Renal cortical epithelial cell (primary cell): Measurements from ENCODE around the gene CNOT11. TPM values are rescaled to one million over a fixed set of nuclear protein-coding genes. Genes with fewer than 3 reads are reported as not detected.
"Not testable (repeated sequence)": the region's sequence is repeated elsewhere in the genome, so short reads cannot be mapped to it uniquely, and the experiment has no call there.

Experiments
- DNase-seq: peaks from one replicate; pipeline ENCODE4 v3.0.0-alpha.2; 2011; ENCODE audit warnings: low read depth
- total RNA-seq: library from RNA; depleted of rRNA; stranded (reverse); fragments of >200 nt; gene quantifications from 2 replicates; pipeline ENCODE4 v1.2.3, GENCODE V29; 2014

CNOT11 gene
- total RNA-seq, result 37.0 and 39.4 TPM in 2 replicates

DNA sequence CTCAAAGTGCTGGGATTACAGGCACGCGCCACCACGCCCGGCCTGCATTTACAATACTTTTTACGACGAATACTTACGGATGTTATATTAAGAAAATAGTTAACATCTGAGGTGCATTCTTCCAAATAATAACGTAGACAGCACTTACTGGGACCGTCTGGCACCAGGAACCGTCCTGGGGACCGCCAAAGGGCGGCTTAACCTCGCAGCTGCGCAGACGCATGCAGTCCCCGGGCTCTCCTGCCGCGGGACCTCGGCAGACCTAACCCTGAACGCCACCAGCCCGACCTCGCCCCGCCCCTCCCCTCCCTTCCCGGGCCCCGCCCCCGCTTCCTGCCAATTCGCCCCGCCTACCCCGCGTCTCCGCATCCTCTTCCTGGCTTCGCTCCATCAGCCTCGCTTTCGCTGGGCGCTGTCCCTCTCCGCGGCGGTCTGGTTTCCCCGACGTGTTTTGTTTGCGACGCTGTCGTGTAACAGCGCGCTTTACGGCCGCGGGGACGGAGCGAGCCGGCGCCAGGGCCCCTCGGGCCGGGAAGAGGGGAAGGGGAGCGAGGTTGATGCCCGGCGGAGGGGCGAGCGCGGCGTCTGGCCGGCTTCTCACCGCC, at the start of gene CNOT11:
TSS of gene CNOT11 (plus strand) at position 479 of the 605 bp plus-strand sequence. CDS start at position 558, 79 bp downstream.
- DNase-seq, result peak; percentile 91

DNA sequence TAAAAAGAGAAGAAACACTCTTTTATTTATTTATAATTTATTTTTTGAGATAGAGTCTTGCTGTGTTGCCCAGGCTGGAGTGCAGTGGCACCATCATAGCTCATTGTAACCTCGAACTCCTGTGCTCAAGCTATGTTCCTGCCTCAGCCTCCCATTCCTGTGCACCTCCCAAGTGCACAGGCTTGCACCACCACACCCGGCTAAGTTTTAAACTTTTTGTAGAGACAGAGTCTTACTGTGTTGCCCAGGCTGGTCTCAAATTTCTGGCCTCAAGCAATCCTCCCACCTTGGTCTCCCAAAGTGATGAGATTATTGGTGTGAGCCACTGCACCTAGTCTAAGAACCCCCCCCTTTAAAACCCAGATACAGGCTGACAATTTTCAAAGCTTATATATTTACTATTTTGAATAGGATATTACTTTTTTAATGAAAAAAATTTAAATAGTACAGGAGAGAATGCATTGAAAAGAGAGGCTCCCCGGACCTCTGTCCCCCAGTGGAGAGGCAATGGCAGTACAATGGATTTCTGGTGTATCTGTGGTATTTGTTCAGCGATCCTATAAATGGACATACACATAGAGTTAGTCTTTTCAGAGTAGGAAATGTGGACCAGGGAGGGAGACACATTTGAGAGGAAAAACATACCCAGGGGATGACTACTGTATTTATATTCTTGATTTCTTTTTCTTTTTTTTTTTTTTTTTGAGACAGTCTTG, 48.1 kb upstream of the CNOT11 start:
- DNase-seq, result no peak

DNA sequence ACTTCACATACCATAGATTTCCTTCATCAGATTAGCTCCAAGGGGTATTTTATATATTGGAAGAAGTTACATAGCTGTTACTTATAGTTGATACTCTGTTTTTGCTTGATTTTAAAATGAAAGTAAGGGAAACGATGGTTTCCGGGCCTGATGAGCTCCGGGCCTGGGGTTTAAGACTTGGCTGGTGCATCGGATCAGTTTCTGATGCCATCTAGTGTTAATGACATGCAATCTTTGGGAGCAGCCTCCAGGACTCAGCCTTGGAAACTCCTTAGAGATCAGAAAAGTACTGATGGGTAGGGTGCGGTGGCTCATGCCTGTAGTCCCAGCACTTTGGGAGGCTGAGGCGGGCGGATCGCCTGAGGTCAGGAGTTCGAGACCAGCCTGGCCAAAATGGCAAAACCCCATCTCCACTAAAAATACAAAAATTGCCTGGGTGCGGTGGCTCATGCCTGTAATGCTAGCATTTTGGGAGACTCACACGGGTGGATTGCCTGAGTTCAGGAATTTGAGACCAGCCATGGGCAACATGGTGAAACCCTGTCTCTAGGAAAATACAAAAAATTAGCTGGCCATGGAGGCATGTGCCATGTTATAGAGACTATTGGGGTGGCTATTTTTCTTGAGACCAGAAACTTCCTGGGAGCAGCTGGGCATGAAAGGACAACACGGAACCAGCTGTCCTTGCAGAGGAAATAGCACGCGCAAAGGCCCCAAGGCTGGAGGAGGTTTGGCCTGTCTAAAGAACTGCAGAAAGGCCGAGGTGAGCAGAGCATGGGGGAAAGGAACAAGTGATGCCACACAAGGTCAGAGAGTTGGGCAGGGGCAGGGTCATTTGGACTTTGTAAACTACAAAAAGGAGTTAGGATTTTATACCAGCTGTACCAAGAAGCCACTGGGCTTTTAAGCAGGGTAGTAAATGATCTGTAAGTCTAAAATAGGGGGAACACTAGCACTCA, 46.9 kb upstream of the CNOT11 start:
- peak; percentile 85 for DNase-seq

DNA sequence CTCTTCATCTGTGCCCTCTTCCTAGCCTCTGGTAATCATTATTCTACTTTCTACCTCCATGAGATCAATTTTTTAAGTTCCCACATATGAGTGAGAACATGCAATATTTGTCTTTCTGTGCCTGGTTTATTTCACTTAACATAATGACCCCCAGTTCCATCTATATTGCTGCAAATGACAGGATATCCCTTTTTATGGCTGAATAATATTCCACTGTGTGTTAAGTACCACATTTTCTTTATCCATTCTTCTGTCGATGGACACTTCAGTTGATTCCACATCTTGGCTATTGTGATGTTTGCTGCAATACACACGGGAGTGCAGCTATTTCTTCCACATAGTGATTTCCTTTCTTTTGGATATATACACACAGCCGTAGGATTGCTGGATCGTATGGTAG, 43.9 kb upstream of the CNOT11 start:
- no peak for DNase-seq

DNA sequence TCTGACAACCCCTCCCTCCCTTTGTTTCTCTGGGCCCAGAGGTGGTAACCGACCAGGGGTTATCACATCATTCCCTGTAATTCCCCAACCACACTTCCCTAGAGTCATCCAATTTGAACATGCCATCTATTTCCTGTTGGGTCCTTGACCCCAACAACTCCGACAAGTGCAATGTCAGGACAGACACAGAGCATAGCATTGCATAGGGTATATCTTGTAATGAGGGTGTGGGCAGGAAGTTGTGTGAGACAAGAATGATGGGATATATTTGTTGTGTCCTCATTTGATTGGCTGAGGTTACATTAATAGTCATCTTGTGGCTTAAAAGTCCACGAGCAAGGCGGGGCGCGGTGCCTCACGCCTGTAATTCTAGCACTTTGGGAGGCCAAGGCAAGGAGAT, 33.4 kb upstream of the CNOT11 start:
- DNase-seq, result no peak

DNA sequence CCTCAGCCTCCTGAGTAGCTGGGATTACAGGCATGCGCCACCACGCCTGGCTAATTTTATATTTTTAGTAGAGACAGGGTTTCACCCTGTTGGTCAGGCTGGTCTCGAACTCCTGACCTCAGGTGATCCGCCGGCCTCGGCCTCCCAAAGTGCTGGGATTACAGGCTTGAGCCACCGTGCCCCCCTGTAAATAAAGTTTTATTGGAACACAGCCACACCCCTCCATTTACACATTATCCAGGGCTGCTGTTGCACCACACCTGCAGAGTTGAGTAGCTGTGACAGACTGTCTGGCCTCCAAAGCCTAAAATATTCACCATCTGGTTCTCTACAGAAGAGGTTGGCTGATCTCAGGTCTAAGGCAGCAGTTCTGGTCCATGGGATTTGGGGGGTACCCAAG, 32.6 kb upstream of the CNOT11 start:
- DNase-seq, result not testable (repeated sequence)

DNA sequence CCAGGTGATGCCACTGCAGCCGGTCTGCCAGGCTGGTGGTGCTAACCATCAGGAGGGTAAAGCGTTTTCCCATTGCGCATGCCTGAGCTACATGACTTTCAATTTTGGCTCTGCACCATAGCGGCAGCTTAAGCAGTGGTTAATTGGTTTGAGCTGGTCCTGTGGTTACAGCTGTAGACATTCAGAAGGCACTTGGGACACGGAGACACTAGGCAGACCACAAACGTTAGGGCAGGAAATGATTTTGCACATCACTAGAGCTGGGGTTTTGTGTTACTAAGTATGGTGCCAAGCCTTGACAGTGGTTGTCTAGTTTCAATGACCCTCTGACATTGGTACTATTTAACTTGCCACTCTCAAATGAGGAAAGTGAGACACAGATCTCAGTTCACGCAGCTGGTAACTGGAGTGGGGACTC, 28.9 kb upstream of the CNOT11 start:
- DNase-seq, result peak; percentile 46

DNA sequence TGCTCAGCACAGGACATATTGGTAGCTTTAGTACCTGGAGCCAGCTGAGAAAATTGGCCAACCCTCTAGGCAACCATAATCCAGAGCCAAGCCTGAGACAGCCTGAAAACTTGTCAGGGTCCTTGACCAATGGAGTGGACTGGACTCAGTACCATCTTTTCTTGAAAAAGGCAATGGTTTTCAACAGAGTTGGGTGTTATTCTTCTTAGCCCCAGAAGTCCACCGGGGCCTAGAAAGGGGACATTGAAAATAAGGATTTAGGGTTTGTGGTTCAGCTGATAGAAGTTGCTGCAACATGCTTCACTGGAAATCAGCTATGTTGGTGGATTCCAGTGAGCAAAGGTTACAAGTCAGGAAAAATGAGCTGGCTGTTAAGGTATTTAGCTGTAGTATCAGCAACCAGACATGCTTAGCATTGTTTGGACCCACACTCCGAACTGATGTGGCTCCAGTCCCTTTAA, 22.1 kb upstream of the CNOT11 start:
- DNase-seq, result peak; percentile 98

DNA sequence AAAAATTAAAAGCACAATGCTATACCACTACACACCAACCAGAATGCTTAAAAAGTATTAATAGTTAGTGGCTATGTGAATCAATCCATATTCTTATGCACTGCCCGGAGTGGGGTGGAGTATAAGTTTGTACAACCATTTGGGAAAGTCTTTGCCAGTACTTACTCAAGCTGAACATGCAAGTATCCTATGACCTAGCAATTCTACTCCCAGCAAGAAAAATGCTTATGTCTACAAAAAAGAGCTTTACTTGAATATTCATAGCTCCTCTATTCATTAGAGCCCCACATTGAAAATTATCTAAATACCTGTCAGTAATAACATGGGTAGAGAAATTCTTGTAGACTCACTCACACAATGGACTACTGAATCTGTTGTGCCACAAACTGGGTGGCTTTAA, 21.4 kb upstream of the CNOT11 start:
- DNase-seq, result peak; percentile 85

DNA sequence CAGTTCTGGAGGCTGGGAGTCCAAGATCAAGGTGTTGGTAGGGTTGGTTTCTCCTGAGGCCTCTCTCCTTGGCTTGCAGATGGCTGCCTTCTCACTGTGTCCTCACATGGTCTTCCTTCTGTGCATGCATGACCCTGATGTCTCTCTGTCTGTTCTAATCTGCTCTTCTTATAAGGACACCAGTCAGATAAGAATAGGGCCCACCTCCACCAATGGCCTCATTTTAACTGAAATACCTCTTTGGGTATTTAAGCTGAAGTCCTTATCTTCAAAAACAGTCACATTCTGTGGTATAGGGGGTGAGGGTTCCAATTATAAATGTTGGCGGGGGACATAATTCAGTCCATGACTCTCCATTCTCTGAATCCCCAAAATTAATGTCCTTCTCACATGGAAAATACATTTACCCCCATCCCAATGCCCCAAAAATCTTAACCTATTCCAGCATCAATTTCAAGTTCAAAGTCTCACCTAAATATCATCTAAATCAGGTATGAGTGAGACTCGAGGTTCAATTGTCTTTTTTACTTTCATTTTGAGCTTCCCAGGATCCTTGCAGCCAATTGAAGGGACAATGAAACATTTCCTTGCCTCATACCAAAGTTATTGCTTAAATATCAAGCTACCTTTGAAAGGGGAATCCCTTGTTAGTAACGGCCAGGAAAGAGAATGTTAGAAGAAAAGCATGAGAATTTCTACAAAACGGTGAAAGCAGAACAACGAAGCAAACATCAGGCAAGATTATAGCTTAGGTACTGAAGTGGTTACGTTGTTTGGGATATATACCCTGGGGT, 20.6 kb upstream of the CNOT11 start:
- DNase-seq, result peak; percentile 56

DNA sequence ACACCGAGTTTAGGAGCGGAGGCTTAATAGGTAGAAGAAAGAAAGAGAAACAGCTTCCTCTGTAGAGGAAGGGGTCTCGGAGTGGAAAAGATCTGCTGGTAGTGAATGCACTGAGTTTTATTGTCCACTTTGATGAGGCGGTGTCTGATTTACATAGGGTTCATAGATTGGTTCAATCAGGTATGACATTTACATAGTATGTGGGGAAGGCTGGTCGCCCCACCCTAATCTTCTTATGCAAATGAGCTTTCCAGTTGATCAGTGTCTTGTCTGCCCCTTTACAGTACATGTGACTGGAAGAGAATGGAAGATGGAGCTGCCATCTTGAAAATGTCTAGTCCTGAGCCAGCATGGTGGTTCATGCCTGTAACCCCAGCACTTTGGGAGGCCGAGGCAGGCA, 19.9 kb upstream of the CNOT11 start:
- DNase-seq, result no peak

DNA sequence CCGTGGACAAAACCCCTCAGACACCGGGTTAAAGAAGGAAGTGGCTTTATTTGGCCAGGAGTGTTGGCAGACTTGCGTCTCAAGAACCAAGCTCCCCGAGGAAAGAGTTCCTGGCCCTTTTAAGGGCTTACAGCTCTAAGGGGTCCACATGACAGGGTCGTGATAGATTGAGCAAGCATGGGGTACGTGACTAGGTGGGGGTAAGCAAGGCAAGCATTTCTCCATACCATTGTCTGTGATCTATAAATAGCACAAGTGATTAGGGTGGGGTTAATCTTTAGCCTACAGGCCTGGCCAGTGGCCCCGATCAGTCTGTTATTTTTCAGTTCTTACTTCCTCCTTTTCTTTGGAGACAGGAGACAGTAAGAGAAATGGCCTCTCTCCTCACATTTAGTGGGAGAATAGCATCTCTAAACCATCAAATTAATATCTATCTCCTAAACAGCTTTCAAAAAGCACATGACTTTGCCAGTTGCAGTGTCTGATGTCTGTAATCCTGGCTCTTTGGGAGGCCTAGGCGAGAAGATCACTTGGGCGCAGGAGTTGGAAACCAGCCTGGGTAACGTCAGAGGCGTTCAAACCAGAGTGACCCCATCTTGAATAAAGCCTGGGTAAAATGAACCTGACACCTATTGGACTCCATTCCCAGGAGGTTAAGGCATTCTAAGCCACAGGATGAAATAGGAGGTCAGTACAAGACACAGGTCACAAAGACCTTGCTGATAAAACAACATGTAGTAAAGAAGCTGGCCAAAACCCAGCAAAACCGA, 18.3 kb upstream of the CNOT11 start:
- DNase-seq, result peak; percentile 87

DNA sequence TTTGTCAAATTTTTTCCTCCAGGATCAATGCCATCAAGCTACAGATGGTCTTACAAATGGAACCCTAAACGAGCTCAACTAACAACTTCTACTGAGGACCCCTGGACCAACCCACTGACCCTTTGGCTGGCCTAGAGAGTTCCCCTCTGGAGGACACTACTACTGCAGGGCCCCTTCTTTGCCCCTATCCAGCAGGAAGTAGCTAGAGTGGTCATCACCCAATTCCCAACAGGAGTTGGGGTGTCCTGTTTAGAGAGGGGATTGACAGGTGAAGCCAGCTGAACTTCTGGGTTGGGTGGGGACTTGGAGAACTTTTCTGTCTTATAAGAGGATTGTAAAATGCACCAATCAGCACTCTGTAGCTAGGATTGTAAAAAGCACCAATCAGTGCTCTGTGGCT, 16.7 kb upstream of the CNOT11 start:
- not testable (repeated sequence) for DNase-seq

DNA sequence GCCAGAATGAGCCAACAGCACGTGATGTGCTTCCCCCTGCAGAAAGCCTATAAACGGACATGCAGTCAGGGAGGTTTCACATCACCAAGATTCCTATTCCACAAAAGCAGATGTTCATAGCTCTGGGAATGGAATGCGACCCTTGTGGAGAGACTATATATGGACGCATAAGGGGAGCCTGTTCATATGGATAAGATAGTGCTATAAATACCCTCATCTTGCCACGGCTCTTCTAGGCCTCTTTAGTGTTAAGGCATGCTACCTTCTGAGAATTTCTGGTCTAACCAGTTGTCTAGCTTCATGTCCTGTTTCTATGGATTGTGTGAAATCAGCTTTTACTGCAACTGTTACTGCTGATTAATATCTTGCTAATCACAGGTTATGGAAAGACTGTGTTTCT, 14.7 kb upstream of the CNOT11 start:
- DNase-seq, result not testable (repeated sequence)

DNA sequence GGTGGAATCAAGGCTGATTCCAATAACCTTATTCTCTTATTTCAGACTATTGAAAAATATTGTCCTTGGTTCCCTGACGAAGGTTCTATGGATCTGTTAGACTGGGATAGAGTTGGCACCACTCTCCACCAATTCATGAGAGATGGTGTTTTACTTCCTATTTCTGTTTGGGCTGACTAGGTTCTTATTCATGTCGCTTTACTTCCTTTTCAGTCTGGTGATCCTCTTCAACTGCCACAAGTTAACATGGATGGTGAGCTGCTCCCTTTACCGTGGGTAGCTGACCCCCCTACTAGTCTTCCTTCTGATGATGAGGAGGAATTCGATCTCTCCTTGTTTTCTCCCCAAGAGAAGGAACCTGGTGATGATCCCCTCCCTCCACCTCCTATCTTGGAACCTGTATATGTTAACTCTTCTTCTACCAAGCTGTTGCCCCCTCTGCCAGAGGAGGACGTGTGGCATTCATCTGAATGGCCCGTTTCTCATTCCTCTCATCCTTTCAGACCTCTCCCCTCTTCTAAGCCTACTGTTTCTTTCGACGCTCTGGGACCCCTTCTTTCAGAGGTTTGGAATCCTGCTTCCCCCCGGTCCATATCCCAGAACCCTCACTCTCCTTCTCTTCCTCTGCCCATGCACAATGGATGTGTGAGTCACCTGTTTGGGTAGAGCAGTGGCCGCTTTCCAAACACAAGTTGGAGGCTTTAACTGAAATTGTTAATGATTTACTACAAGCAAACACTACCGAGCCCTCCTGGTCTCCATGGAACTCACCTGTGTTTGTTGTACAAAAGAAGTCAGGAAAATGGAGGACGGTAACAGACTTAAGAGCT, 13.5 kb upstream of the CNOT11 start:
- peak; percentile 98 for DNase-seq

DNA sequence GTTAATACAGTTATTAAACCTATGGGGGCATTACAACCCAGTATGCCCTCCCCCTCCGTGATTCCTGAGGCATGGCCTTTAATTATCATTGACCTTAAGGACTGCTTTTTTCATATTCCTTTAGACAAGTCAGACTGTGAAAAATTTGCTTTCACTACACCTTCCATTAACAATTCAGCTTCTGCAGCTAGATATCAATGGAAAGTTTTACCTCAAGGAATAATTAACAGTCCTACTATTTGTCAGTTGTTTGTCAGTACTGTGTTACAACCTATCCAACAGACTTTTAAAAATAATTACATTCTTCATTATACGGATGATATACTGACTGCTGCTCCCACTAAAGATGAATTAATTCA, 12.9 kb upstream of the CNOT11 start:
- not testable (repeated sequence) for DNase-seq

DNA sequence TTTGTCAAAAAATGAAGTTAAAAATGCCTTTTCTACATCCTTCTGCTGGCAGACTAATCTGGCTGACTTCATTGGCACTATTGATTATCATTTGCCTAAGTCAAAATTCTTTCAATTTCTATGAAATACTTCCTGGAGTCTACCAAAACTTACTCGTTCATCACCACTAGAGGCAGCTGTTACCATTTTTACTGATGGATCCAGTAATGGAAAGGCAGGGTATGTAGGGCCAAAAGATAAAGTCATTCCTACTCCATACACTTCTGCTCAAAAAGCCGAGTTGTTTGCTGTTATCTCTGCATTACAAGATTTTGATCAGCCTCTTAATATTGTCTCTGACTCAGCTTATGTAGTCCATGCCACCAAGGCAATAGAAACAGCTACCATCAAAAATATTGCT, 12.0 kb upstream of the CNOT11 start:
- peak; percentile 58 for DNase-seq

DNA sequence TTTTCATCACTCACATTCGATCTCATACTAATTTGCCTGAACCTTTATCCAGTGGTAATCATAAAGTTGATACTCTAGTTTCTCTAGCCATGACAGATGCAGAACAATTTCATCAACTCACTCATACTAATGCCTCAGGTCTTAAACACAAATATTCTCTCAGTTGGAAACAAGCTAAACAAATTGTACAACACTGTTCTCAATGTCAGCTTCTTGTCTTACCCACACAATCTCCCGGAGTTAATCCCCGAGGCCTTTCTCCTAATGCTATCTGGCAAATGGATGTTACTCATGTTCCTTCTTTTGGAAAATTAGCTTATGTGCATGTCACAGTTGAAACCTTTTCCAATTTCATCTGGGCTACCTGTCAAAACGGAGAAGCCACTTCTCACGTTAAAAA, 11.5 kb upstream of the CNOT11 start:
- DNase-seq, result no peak

DNA sequence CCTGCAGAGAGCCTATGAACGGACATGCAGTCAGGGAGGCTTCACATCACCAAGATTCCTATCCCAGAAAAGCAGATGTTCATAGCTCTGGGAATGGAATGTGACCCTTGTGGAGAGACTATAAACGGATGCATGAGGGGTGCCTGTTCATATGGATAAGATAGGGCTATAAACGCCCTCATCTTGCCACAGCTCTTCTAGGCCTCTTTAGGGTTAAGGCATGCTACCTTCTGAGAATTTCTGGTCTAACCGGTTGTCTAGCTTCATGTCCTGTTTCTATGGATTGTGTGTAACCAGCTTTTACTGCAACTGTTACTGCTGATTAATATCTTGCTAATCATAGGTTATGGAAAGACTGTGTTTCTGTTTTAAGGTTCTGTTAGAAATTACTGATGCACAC, 8.3 kb upstream of the CNOT11 start:
- not testable (repeated sequence) for DNase-seq

DNA sequence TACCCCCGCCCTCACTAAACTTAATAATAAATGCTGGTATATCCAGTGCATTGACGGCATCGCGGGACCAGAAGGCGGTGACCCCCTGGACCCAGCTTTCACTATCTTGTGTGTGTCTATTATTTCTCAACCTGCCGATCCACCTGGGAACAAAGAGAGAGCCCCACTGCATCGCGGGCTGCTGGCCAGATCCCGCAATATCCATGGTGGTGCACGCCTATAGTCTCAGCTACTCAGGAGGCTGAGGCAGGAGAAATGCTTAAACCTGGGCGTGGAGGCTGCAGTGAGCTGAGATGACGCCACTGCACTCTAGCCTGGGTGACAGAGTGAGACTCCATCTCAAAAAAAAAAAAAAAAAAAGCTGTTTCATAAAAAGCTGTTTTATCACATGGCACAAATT, 7.8 kb upstream of the CNOT11 start:
- DNase-seq, result not testable (repeated sequence)
